CD14-positive monocyte (primary cell): ENCODE results near the gene USP44. TPM values are rescaled to one million over a fixed set of nuclear protein-coding genes. Genes with fewer than 3 reads are reported as not detected.

Experiments
- DNase-seq, 3 donors: peaks; one replicate each; pipeline ENCODE4 v3.0.0-alpha.2; 2011 to 2022
- H2AFZ ChIP-seq: 2 replicates; pipeline ENCODE4 v1.6.0; 2012; ENCODE audit warnings: mild to moderate bottlenecking, low read depth, low read length, inconsistent platforms; ENCODE audit not compliant: insufficient read depth, poor library complexity, severe bottlenecking
- H3K27ac ChIP-seq, 2 donors: 1 replicate in 1 of 2; 2 replicates in 1 of 2; pipeline ENCODE4 v1.5.1; 2012 to 2013; ENCODE audit warnings: low read length in 2 of 2, control low read depth in 1 of 2, inconsistent platforms in 1 of 2, low read depth in 1 of 2, mild to moderate bottlenecking in 1 of 2
- H3K27me3 ChIP-seq, 2 donors: one replicate each; pipeline versions ENCODE4 v1.6.0 to v1.6.1; 2011 to 2013; ENCODE audit warnings: low read length in 2 of 2; ENCODE audit not compliant: control insufficient read depth in 2 of 2, insufficient read depth in 2 of 2
- H3K36me3 ChIP-seq, 2 donors: replicated peaks in 1 of 2; 1 replicate in 1 of 2; 2 replicates in 1 of 2; pipeline versions ENCODE4 v1.5.1 to v1.6.1; 2012 to 2013; ENCODE audit warnings: low read length in 2 of 2, control low read depth in 1 of 2, inconsistent platforms in 1 of 2, mild to moderate bottlenecking in 1 of 2; ENCODE audit not compliant: insufficient read depth in 2 of 2, control insufficient read depth in 1 of 2
- H3K4me1 ChIP-seq, 2 donors: 1 replicate in 1 of 2; 2 replicates in 1 of 2; pipeline versions ENCODE4 v1.5.1 to v1.6.1; 2012 to 2013; ENCODE audit warnings: low read length in 2 of 2, control low read depth in 1 of 2, inconsistent platforms in 1 of 2, mild to moderate bottlenecking in 1 of 2, moderate library complexity in 1 of 2; ENCODE audit not compliant: insufficient read depth in 2 of 2, control insufficient read depth in 1 of 2
- H3K4me2 ChIP-seq: replicated peaks from 2 replicates; pipeline ENCODE3; 2012; ENCODE audit warnings: low read length, moderate library complexity, mild to moderate bottlenecking; ENCODE audit not compliant: poor library complexity, severe bottlenecking; ENCODE audit errors: extremely low read depth
- H3K4me3 ChIP-seq, 3 experiments: fragments of 200-600 bp in 1 of 3; sonication (generic) in 1 of 3; replicated peaks in 1 of 3; 1 replicate in 2 of 3; 2 replicates in 1 of 3; pipeline ENCODE4 v1.5.1; 2011 to 2013; ENCODE audit warnings: low read length in 3 of 3, mild to moderate bottlenecking in 3 of 3, control low read depth in 2 of 3, low read depth in 2 of 3, inconsistent platforms in 1 of 3, moderate library complexity in 1 of 3
- H3K79me2 ChIP-seq: 2 replicates; pipeline ENCODE4 v1.6.0; 2012; ENCODE audit warnings: mild to moderate bottlenecking, control low read depth, inconsistent platforms, low read length, moderate library complexity; ENCODE audit not compliant: insufficient read depth
- H3K9ac ChIP-seq: 2 replicates; pipeline ENCODE4 v1.6.0; 2017; ENCODE audit warnings: low read length, mild to moderate bottlenecking; ENCODE audit not compliant: insufficient read depth, poor library complexity, severe bottlenecking
- H3K9me3 ChIP-seq, 2 donors: replicated peaks in 1 of 2; 1 replicate in 1 of 2; 2 replicates in 1 of 2; pipeline versions ENCODE4 v1.5.1 to v1.6.1; 2012 to 2013; ENCODE audit warnings: low read length in 2 of 2, control low read depth in 1 of 2; ENCODE audit not compliant: control insufficient read depth in 1 of 2, insufficient read depth in 1 of 2
- H4K20me1 ChIP-seq: 2 replicates; pipeline ENCODE4 v1.6.0; 2012; ENCODE audit warnings: mild to moderate bottlenecking, low read length, control low read depth, moderate library complexity; ENCODE audit not compliant: insufficient read depth
- H3K27ac Mint-ChIP-seq, 7 donors: one replicate each; pipeline ENCODE4 v1.8.0; 2020; ENCODE audit warnings: mild to moderate bottlenecking in 7 of 7, mixed read lengths in 7 of 7, moderate library complexity in 6 of 7, inconsistent platforms in 2 of 7
- H3K27me3 Mint-ChIP-seq, 3 donors: one replicate each; pipeline ENCODE4 v1.8.0; 2021 to 2022; ENCODE audit warnings: low read depth in 3 of 3, mild to moderate bottlenecking in 3 of 3, mixed read lengths in 3 of 3, moderate library complexity in 3 of 3, inconsistent platforms in 1 of 3
- H3K36me3 Mint-ChIP-seq, 2 donors: one replicate each; pipeline ENCODE4 v1.8.0; 2020; ENCODE audit warnings: mixed read lengths in 2 of 2, inconsistent platforms in 1 of 2, mild to moderate bottlenecking in 1 of 2
- H3K4me1 Mint-ChIP-seq: one replicate; pipeline ENCODE4 v1.8.0; 2020; ENCODE audit warnings: mild to moderate bottlenecking, mixed read lengths
- H3K4me3 Mint-ChIP-seq, 2 donors: one replicate each; pipeline ENCODE4 v1.8.0; 2020; ENCODE audit warnings: mild to moderate bottlenecking in 2 of 2, mixed read lengths in 2 of 2, moderate library complexity in 1 of 2
- H3K9me3 Mint-ChIP-seq, 7 donors: one replicate each; pipeline ENCODE4 v1.8.0; 2020 to 2022; ENCODE audit warnings: mixed read lengths in 7 of 7, mild to moderate bottlenecking in 6 of 7, moderate library complexity in 6 of 7, inconsistent platforms in 2 of 7
- WGBS: methylation state at CpG from one replicate; pipeline ENCODE4 v1.1.5; 2013; ENCODE audit warnings: missing lambda C conversion rate; ENCODE audit not compliant: insufficient coverage; 5-methylcytosine and 5-hydroxymethylcytosine counted together
- intact Hi-C, 2 donors: fragments of 100-400 bp; cut with micrococcal nuclease; formaldehyde crosslinking; loops; one replicate each; pipeline versions ENCODE4 v1.15.0 to v1.15.1; 2023
- polyA plus RNA-seq, 3 donors: library from polyadenylated mRNA; depleted of rRNA in 1 of 3; unstranded in 2 of 3; stranded (reverse) in 1 of 3; fragments of 300-500 nt in 2 of 3; fragments of >200 nt in 1 of 3; fragmentation: Illumina TruSeq in 2 of 3; gene quantifications; 1 replicate in 2 of 3; 2 replicates in 1 of 3; pipeline ENCODE4 v1.2.3, GENCODE V29; 2012 to 2021
- TF ChIP-seq, protein P1 (sequence below): fragments of 200-600 bp; IDR thresholded peaks from one replicate; pipeline ENCODE4 v1.8.0; 2022; ENCODE audit warnings: antibody characterized with exemption, mild to moderate bottlenecking

The USP44 gene
- polyA plus RNA-seq, 3 donors, result 0.12 to 0.13 TPM; not detected in 1

DNA sequence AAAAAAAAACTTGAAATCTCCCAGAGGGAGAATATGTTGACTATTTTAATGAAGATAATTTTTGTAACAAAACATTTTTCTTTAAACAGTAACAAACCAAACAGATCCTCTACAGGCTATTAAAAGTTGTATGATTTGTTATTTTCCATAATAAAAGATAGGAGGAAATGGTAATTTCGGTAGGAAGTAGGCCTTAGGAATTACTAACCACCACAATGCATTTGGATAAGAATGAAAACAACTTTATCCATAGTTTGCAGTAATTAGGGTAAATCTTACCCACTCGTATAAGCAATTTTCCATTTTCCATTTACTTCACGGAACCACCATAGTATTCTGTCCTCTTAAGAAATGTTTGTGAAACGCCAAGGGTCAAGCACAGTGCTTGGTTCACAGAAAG, 6.0 kb downstream of the USP44 start:
- Histone ChIP-seq H3K4me1 (peaks cover 13 to 19% of the 10 kb centered on the region in 2 donors), H3K9me3 (peaks cover 5 to 9% of the 10 kb centered on the region in 2 donors), H3K9ac (no peak overlapping the region), H2AFZ (no peak overlapping the region), H4K20me1 (no peaks in the 10 kb centered on the region), H3K27me3 (peaks cover 36 to 49% of the 10 kb centered on the region in 2 donors), H3K4me3 (no peak overlapping the region), H3K36me3 (no peaks in the 10 kb centered on the region), H3K4me2 (no peak overlapping the region), H3K79me2 (no peaks in the 10 kb centered on the region), H3K27ac (no peak overlapping the region)
- WGBS, result no CpG with 5 or more reads among the region's 4 CpGs
- Mint-ChIP-seq H3K27me3 (peaks cover 45 to 60% (median 50%) of the 10 kb centered on the region in 3 donors), H3K4me3 (no peak overlapping the region), H3K9me3 (peaks cover 4 to 20% (median 14%) of the 10 kb centered on the region in 7 donors), H3K27ac (no peak overlapping the region), H3K36me3 (peaks cover 4% of the 10 kb centered on the region in 2 donors), H3K4me1 (peaks cover 12% of the 10 kb centered on the region)
- TF ChIP-seq, protein P1, sequence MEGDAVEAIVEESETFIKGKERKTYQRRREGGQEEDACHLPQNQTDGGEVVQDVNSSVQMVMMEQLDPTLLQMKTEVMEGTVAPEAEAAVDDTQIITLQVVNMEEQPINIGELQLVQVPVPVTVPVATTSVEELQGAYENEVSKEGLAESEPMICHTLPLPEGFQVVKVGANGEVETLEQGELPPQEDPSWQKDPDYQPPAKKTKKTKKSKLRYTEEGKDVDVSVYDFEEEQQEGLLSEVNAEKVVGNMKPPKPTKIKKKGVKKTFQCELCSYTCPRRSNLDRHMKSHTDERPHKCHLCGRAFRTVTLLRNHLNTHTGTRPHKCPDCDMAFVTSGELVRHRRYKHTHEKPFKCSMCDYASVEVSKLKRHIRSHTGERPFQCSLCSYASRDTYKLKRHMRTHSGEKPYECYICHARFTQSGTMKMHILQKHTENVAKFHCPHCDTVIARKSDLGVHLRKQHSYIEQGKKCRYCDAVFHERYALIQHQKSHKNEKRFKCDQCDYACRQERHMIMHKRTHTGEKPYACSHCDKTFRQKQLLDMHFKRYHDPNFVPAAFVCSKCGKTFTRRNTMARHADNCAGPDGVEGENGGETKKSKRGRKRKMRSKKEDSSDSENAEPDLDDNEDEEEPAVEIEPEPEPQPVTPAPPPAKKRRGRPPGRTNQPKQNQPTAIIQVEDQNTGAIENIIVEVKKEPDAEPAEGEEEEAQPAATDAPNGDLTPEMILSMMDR, result no peak
- no peak for DNase-seq
- intact Hi-C loops, result no loop called here

- H3K27me3 Mint-ChIP-seq, result peaks cover 43 to 61% (median 46%) of the 10 kb centered on the region in 3 donors
- H3K4me1 ChIP-seq, result peaks cover 13 to 19% of the 10 kb centered on the region in 2 donors
- no peak overlapping the region for H3K27ac Mint-ChIP-seq
These were observed 6.5 kb downstream of the USP44 start for GRCh38 chr12:95544756-95545155.

More at GRCh38 chr12:95544756-95545155, 6.5 kb downstream of the USP44 start:
- H3K36me3 ChIP-seq, result no peaks in the 10 kb centered on the region
- H3K27me3 ChIP-seq, result peaks cover 36 to 43% of the 10 kb centered on the region in 2 donors
- peaks cover 5 to 9% of the 10 kb centered on the region in 2 donors for H3K9me3 ChIP-seq
- H3K4me2 ChIP-seq, result no peak overlapping the region
- no peaks in the 10 kb centered on the region for H3K79me2 ChIP-seq
- no peaks in the 10 kb centered on the region for H4K20me1 ChIP-seq
- H3K4me3 ChIP-seq, result no peak overlapping the region
- intact Hi-C loops, result no loop called here
- no CpG with 5 or more reads among the region's 3 CpGs for WGBS
- no peak overlapping the region for H3K9ac ChIP-seq
- TF ChIP-seq, protein P1, result no peak
- peaks cover 4 to 17% (median 12%) of the 10 kb centered on the region in 7 donors for H3K9me3 Mint-ChIP-seq
- H3K4me1 Mint-ChIP-seq, result peaks cover 12% of the 10 kb centered on the region
- DNase-seq, result no peak
- peaks cover 4% of the 10 kb centered on the region in 2 donors for H3K36me3 Mint-ChIP-seq
- H2AFZ ChIP-seq, result no peak overlapping the region
- no peak overlapping the region for H3K27ac ChIP-seq
- peak overlapping the region in 1 of 2 donors; percentile 3 for H3K4me3 Mint-ChIP-seq
